Motor neuron (in vitro differentiated cells): ENCODE data around the gene HIKESHI. TPM values are rescaled to one million over a fixed set of nuclear protein-coding genes. Genes with fewer than 3 reads are reported as not detected.
"Not testable (repeated sequence)": the region's sequence is repeated elsewhere in the genome, so short reads cannot be mapped to it uniquely, and the experiment has no call there.

Experiments used
- ATAC-seq, 8 experiments: fragments of 200-7000 bp; cut with Tn5 transposase; replicated peaks in 6 of 8; 2 replicates each; pipeline ENCODE4 v1.8.0; 2021; ENCODE audit warnings: mild to moderate bottlenecking in 8 of 8, moderate library complexity in 8 of 8
- H3K27ac ChIP-seq, 2 donors: fragments of 250-450 bp; sonication (Bioruptor Pico); 2 replicates each; pipeline ENCODE4 v1.9.0; 2021; ENCODE audit warnings: antibody characterized with exemption in 2 of 2, mild to moderate bottlenecking in 2 of 2, moderate library complexity in 1 of 2
- H3K4me1 ChIP-seq, 2 donors: fragments of 250-450 bp; sonication (Bioruptor Pico); replicated peaks in 1 of 2; 2 replicates each; pipeline ENCODE4 v1.6.1; 2021; ENCODE audit warnings: antibody characterized with exemption in 2 of 2, mild to moderate bottlenecking in 2 of 2, moderate library complexity in 1 of 2
- H3K4me3 ChIP-seq, 5 donors: fragments of 250-450 bp; sonication (Bioruptor Pico); 2 replicates each; pipeline ENCODE4 v1.9.0; 2021; ENCODE audit warnings: antibody characterized with exemption in 5 of 5, mild to moderate bottlenecking in 5 of 5, moderate library complexity in 4 of 5
- WGBS, 10 experiments: fragments of 450-650 bp; shearing (Covaris generic); methylation state at CpG; one replicate each; pipeline ENCODE4 v1.0.0; 2022; 5-methylcytosine and 5-hydroxymethylcytosine counted together
- in situ Hi-C, 9 experiments: fragments of 400-800 bp; cut with MboI; loops; one replicate each; pipeline ENCODE4 v1.15.0; 2021; ENCODE audit warnings: low sequenced_read_pairs in 9 of 9, low pct_unique_long_range_greater_than_20kb in 2 of 9; ENCODE audit not compliant: unreplicated experiment in 9 of 9
- total RNA-seq, 8 experiments: library from RNA; unstranded; fragments of 300-600 nt; gene quantifications; 2 replicates each; pipeline versions ENCODE4 v1.2.3 to v1.2.4, GENCODE V29; 2022

Gene HIKESHI
- total RNA-seq, 8 experiments from 2014 or later = 39.0 to 74.1 (median 43.4) TPM

GRCh38 chr11:86308710-86309109 lies 6.7 kb downstream of the HIKESHI start:
- H3K27ac ChIP-seq, ATAC-seq, in situ Hi-C loops, H3K4me1 ChIP-seq, H3K4me3 ChIP-seq: not testable (repeated sequence)
- WGBS, 10 experiments = no CpG with 5 or more reads among the region's 4 CpGs

- 60 to 100% (median 100%) methylated on average over 1 to 2 of the region's 2 CpGs; no CpG with 5 or more reads in 1 of the 10 experiments for WGBS, 10 experiments
- ATAC-seq = no peak
- in situ Hi-C loops = no loop called here
- Histone ChIP-seq H3K4me3 (no peak overlapping the region), H3K27ac (no peak overlapping the region), H3K4me1 (no peaks in the 10 kb centered on the region)
Measured at GRCh38 chr11:86313793-86314192, 11.8 kb downstream of the HIKESHI start.

- no peak for ATAC-seq
- no peaks in the 10 kb centered on the region for H3K4me1 ChIP-seq
- no peak overlapping the region for H3K27ac ChIP-seq
- no peak overlapping the region for H3K4me3 ChIP-seq
- in situ Hi-C loops = no loop called here
- 83 to 100% (median 100%) methylated on average over 1 to 2 of the region's 2 CpGs; no CpG with 5 or more reads in 3 of the 10 experiments for WGBS, 10 experiments
Measured at GRCh38 chr11:86314636-86315035, 12.6 kb downstream of the HIKESHI start.

GRCh38 chr11:86335131-86335767 lies 33.2 kb downstream of the HIKESHI start:
- WGBS, 10 experiments = 93 to 100% (median 100%) methylated on average over 1 to 5 of the region's 6 CpGs; no CpG with 5 or more reads in 1 of the 10 experiments
- Histone ChIP-seq H3K4me3 (no peak overlapping the region), H3K4me1 (no peaks in the 10 kb centered on the region), H3K27ac (no peak overlapping the region)
- in situ Hi-C loops = no loop called here
- peak in 1 of 8 experiments; percentile 52 for ATAC-seq

- Histone ChIP-seq H3K4me3 (no peak overlapping the region), H3K27ac (no peak overlapping the region), H3K4me1 (no peaks in the 10 kb centered on the region)
- ATAC-seq = peak in 2 of 8 experiments; percentile 52 to 83
- in situ Hi-C loops = no loop called here
- 0 to 100% (median 100%) methylated on average over 1 to 2 of the region's 2 CpGs for WGBS, 10 experiments
Measured at GRCh38 chr11:86337227-86337626, 35.2 kb downstream of the HIKESHI start.

- no peak overlapping the region for H3K27ac ChIP-seq
- no peaks in the 10 kb centered on the region for H3K4me1 ChIP-seq
- in situ Hi-C loops = no loop called here
- no peak for ATAC-seq
- H3K4me3 ChIP-seq = no peak overlapping the region
- WGBS, 10 experiments = 83 to 100% (median 95%) methylated on average over 1 to 3 of the region's 3 CpGs; no CpG with 5 or more reads in 2 of the 10 experiments
Measured at GRCh38 chr11:86341382-86341781, 39.3 kb downstream of the HIKESHI start.

- WGBS, 10 experiments = 94 to 100% (median 95%) methylated on average over 1 to 2 of the region's 3 CpGs; no CpG with 5 or more reads in 7 of the 10 experiments
- H3K4me1 ChIP-seq = no peaks in the 10 kb centered on the region
- in situ Hi-C loops = no loop called here
- H3K4me3 ChIP-seq = no peak overlapping the region
- no peak overlapping the region for H3K27ac ChIP-seq
- no peak for ATAC-seq
Measured at GRCh38 chr11:86346513-86346912, 44.5 kb downstream of the HIKESHI start.

GRCh38 chr11:86355256-86355655 lies 53.2 kb downstream of the HIKESHI start:
- in situ Hi-C loops = loop anchor here in 1 of 9 experiments (25.0 kb wide), 1 partner anchor 457 kb away; the partner anchor contains the start of gene PRSS23
- WGBS, 10 experiments = 62 to 82% (median 76%) methylated on average over 2 to 4 of the region's 4 CpGs; no CpG with 5 or more reads in 2 of the 10 experiments
- peak in 1 of 8 experiments; percentile 25 for ATAC-seq
- no peak overlapping the region for H3K27ac ChIP-seq
- no peak overlapping the region for H3K4me3 ChIP-seq
- H3K4me1 ChIP-seq = peaks cover 8 to 13% of the 10 kb centered on the region in 2 donors

- H3K27ac ChIP-seq, H3K4me3 ChIP-seq, ATAC-seq: not testable (repeated sequence)
- in situ Hi-C loops = loop anchor here in 1 of 9 experiments (25.0 kb wide), 1 partner anchor 455 kb away; the partner anchor contains the start of gene PRSS23
- peaks cover 8 to 13% of the 10 kb centered on the region in 2 donors for H3K4me1 ChIP-seq
- 33 to 100% (median 80%) methylated on average over 1 to 4 of the region's 4 CpGs; no CpG with 5 or more reads in 1 of the 10 experiments for WGBS, 10 experiments
Measured at GRCh38 chr11:86357412-86357811, 55.4 kb downstream of the HIKESHI start.

GRCh38 chr11:86358720-86359119 lies 56.7 kb downstream of the HIKESHI start:
- peaks cover 8 to 13% of the 10 kb centered on the region in 2 donors for H3K4me1 ChIP-seq
- peak overlapping the region in 1 of 2 donors; percentile 25 for H3K27ac ChIP-seq
- no peak overlapping the region for H3K4me3 ChIP-seq
- 58 to 100% (median 100%) methylated on average over 1 to 2 of the region's 3 CpGs; no CpG with 5 or more reads in 3 of the 10 experiments for WGBS, 10 experiments
- in situ Hi-C loops = loop anchor here in 1 of 9 experiments (25.0 kb wide), 1 partner anchor 454 kb away; the partner anchor contains the start of gene PRSS23
- no peak for ATAC-seq

- peak in 4 of 8 experiments; percentile 28 to 89 (median 76) for ATAC-seq
- H3K4me3 ChIP-seq = no peak overlapping the region
- H3K27ac ChIP-seq = no peak overlapping the region
- 0 to 52% (median 37%) methylated on average over 1 to 2 of the region's 2 CpGs; no CpG with 5 or more reads in 3 of the 10 experiments for WGBS, 10 experiments
- in situ Hi-C loops = loop anchor here in 1 of 9 experiments (25.0 kb wide), 1 partner anchor 451 kb away; the partner anchor contains the start of gene PRSS23
- peaks cover 8 to 13% of the 10 kb centered on the region in 2 donors for H3K4me1 ChIP-seq
Measured at GRCh38 chr11:86360775-86361395, 58.8 kb downstream of the HIKESHI start.

GRCh38 chr11:86363424-86363823 lies 61.4 kb downstream of the HIKESHI start:
- Histone ChIP-seq H3K4me1 (peaks cover 8 to 13% of the 10 kb centered on the region in 2 donors), H3K4me3 (no peak overlapping the region), H3K27ac (no peak overlapping the region)
- in situ Hi-C loops = loop anchor here in 1 of 9 experiments (25.0 kb wide), 1 partner anchor 449 kb away; the partner anchor contains the start of gene PRSS23
- no peak for ATAC-seq
- 85 to 100% (median 100%) methylated on average over 1 of the region's 1 CpG; no CpG with 5 or more reads in 2 of the 10 experiments for WGBS, 10 experiments

- in situ Hi-C loops = loop anchor here in 1 of 9 experiments (25.0 kb wide), 1 partner anchor 447 kb away; the partner anchor contains the start of gene PRSS23
- WGBS, 10 experiments = 0 to 100% (median 55%) methylated on average over 1 to 2 of the region's 2 CpGs; no CpG with 5 or more reads in 2 of the 10 experiments
- no peaks in the 10 kb centered on the region for H3K4me1 ChIP-seq
- H3K27ac ChIP-seq = no peak overlapping the region
- no peak for ATAC-seq
- H3K4me3 ChIP-seq = no peak overlapping the region
Measured at GRCh38 chr11:86365546-86365945, 63.5 kb downstream of the HIKESHI start.
